T-helper 9 cell (primary cell): ENCODE data around the gene DSP.

Experiments
- DNase-seq: peaks from one replicate; pipeline ENCODE4 v3.0.0-alpha.2; 2020

The DSP gene

DNA sequence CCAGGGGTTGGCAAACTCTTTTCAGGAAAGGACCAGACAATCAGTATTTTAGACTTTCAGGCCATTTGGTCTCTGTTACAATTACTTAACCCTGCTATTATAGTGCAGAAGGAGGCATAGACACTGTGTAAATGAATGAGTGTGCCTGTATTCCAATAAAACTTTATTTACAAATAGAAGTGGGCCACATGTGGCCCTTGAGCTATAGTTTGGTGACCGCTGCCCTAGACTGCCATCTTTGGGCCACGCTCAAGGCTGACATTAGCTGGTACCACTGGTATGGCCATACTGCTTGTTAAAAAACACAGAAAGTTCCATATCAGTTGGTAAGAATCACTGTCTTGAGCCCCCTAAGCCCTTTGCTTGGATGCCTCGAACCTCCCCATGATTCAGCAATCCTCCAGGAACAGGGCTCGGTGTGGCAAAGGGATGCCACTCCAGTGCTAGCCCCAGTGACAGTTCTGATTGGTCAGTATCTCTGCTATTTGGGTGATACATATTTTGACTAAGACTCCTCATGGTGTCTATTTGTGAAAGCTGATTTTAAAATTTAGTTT, 25.2 kb downstream of the DSP start:
- no peak for DNase-seq

GRCh38 chr6:7568021-7568420, 26.6 kb downstream of the DSP start:
- no peak for DNase-seq

DNA sequence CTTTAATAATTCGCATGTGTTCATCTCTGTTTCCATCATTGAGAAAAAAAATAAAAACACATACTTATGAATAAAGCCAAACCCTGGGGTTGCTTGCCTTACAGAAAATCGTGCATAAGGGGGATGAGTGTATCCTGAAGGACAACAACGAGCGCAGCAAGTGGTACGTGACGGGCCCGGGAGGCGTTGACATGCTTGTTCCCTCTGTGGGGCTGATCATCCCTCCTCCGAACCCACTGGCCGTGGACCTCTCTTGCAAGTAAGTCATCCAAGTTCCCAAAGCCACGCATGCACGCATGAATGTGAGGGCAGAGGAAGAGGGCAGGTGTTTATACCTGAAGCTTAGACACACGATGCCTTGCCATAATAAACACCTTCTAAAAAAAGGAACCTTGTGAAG, 27.6 kb downstream of the DSP start:
- DNase-seq, result no peak

DNA sequence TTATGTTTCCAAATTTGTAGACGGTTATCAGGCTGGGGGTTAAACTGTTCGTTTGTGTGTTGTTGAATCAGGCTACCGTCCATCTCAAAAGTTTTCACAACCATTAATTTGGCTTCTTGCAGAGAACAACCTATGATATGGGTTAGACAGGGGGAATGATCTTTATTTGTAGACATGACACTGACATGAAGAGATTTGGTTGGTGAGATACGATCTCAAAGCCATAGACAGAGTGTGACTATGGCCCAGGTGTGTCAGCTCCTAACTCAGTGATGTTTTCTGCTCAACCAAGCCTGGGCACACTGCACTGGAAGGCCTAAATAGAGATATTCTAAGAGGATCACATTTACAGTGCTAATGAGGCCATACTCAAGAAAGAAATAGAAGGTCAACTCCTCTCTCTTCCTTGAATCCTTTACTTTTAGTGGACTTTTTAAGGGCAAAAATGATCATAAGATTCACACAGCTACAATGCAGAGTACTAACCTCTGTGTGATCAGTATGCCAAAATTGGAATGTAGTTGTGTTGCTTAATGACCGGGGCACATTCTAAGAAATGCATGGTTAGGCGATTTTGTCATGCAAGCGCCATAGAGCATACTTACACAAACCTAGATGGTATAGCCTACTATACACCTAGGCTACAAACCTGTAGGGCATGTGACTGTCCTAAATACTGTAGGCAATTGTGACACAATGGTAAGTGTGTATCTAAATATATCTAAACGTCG, 30.9 kb downstream of the DSP start:
- no peak for DNase-seq

- DNase-seq, result no peak
Observed at GRCh38 chr6:7574500-7574899, 33.0 kb downstream of the DSP start.

DNA sequence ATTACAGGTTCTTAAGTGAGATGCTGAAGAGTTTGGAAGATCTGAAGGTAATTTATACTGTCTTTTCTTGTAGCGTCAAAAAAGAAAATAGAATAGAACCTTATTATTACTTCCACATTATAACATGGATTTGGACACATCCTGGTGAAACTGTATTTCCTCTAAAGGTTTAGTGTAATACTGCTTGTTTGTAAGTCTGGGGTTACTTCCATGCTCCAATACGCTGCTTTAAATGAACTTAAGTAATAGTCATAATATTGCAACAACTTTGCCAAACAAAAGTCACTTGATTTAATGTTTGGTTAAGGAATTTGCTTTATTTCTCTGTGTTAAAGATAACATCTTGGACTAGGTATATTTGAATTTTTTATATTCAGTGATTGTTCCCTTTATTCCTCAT, 37.0 kb downstream of the DSP start:
- no peak for DNase-seq

GRCh38 chr6:7578931-7579330, 37.5 kb downstream of the DSP start:
- no peak for DNase-seq

- DNase-seq, result no peak
Observed at GRCh38 chr6:7579851-7580250, 38.4 kb downstream of the DSP start.

GRCh38 chr6:7580537-7580926, 39.1 kb downstream of the DSP start:
- no peak for DNase-seq

DNA sequence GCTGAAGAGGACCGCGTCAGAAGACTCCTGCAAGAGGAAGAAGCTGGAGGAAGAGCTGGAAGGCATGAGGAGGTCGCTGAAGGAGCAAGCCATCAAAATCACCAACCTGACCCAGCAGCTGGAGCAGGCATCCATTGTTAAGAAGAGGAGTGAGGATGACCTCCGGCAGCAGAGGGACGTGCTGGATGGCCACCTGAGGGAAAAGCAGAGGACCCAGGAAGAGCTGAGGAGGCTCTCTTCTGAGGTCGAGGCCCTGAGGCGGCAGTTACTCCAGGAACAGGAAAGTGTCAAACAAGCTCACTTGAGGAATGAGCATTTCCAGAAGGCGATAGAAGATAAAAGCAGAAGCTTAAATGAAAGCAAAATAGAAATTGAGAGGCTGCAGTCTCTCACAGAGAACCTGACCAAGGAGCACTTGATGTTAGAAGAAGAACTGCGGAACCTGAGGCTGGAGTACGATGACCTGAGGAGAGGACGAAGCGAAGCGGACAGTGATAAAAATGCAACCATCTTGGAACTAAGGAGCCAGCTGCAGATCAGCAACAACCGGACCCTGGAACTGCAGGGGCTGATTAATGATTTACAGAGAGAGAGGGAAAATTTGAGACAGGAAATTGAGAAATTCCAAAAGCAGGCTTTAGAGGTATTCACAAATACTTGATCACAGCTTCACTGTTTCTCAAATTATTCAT, 39.6 kb downstream of the DSP start:
- DNase-seq, result no peak

GRCh38 chr6:7585287-7585930, 43.9 kb downstream of the DSP start:
- no peak for DNase-seq

GRCh38 chr6:7587631-7588100, 46.2 kb downstream of the DSP start:
- DNase-seq, result no peak

- no peak for DNase-seq
Observed at GRCh38 chr6:7588506-7588905, 47.0 kb downstream of the DSP start.

DNA sequence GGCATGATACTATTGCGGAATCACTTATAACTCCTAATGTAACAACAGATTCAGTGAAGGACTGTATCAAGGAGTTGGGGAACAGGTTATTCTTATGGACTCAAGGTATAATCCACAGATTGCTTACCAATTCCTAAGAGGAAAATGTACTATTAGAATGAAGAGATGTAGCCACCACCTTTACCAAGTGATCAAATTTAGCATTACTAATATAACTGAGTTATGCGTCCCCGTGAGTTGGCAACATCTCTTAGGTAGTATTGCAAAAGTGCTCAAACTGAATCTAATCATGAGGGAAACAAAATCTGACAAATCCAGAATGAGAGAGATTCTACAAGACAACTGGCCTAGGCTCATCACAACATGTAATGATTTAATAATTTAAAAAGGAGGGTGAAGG, 47.8 kb downstream of the DSP start:
- no peak for DNase-seq

DNA sequence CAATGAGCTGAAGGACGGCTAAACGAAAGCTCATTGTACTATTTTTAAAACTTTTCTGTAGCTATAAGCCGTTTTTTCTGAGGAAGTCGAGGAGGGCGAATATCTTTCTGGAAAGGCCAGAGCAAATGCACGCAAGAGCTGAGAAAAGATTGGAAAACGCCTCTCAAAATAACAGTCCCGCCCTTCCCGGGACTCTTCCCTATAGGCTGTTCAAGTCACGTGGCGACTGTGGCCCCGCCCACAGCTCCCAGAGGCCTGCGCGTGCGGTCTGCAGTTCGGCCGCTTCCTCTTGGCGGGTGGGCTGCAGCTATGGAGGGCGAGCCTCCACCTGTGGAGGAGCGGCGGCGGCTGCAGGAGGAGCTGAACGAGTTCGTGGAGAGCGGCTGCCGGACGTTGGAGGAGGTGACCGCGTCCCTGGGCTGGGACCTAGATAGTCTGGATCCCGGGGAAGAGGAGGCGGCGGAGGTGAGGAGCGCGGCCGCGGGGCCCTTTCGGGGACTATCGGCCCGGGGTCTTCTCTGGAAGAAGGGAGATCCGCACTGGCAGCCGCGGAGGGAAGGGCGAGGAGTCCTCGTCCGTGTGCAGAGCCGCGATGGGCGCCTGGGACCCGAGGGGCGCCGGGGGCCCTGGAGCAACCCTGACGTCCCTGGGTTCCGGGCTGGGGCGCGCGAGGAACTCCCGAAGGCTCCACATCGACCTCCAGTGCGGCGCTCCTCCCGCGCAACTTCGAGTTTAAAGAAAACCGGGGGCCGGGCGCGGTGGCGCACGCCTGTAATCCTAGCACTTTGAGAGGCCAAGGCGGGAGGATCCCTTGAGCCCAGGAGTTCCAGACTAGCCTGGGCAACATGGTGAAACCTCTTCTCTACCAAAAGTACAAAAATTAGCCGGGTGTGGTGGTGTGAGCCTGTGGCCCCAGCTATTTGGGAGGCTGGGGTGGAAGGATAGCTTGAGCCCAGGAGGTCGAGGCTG, 48.8 kb downstream of the DSP start, which contains the start of gene SNRNP48:
Gene SNRNP48 (plus strand): TSS at position 250 of the 969 bp plus-strand sequence. CDS start 60 bp downstream, at position 310.
- DNase-seq, result peak; percentile 90

GRCh38 chr6:7590918-7591302, 49.4 kb downstream of the DSP start:
- no peak for DNase-seq

DNA sequence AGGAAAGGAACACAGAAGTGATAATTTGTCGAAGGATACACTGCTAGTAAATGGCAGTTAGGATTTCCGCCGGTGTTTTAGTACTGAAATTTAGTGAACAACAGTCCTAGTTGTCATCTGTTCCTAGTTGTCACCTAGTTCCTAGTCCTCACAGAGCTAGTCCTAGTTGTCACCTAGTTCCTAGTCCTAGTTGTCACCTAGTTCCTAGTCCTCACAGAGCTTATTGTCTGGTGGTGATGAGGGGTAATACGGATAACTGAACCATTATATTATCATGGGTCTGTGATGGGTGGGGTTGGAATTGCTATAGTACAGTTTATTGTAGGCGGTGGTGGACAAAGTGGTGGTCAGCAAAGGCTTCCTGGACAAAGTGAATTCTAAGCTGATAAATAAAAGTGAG, 50.3 kb downstream of the DSP start:
- DNase-seq, result no peak

- no peak for DNase-seq
Observed at GRCh38 chr6:7593229-7593628, 51.8 kb downstream of the DSP start.

- DNase-seq, result no peak
Observed at GRCh38 chr6:7594579-7595125, 53.2 kb downstream of the DSP start.

- no peak for DNase-seq
Observed at GRCh38 chr6:7604003-7604402, 62.5 kb downstream of the DSP start.

DNA sequence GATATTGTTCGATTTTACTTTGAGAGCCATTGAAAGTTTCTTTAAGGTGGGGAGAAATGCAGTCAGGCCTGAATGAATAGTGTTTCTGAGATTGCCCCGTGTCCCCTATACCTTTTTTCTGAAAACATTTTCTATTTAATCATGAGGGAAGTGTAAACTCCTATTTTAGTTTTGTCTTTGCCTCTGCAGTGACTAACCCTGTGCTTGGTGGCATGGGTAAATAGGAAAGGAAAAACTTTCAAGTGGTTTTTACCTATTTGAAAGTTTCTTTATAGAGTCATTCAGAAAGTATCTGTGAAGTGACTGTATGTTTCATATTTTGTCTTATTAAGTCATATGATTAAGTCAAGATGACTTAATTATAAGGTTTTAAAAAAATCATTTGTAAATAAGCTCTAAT, 63.0 kb downstream of the DSP start:
- no peak for DNase-seq
